Small intestine (tissue), 7 donors: ENCODE results near the gene RELL2. TPM values are rescaled to one million over a fixed set of nuclear protein-coding genes. Genes with fewer than 3 reads are reported as not detected.
A peak's percentile ranks its signal among the peaks of the same experiment; 100 is the strongest.

Experiments
- DNase-seq, 2 donors: peaks; one replicate each; pipeline versions ENCODE4 v3.0.0 to v3.0.0-alpha.2; 2013
- FAIRE-seq: peaks from 2 replicates; lab custom pipeline; 2012; peaks lifted over from hg19 to GRCh38; lab: Jason Lieb, UNC
- H3K27ac ChIP-seq, 3 donors: one replicate each; pipeline ENCODE4 v1.5.1; 2013; ENCODE audit warnings: low read length in 2 of 3, mild to moderate bottlenecking in 2 of 3, control low read depth in 1 of 3, inconsistent platforms in 1 of 3, low read depth in 1 of 3, moderate library complexity in 1 of 3
- H3K27me3 ChIP-seq, 3 donors: one replicate each; pipeline ENCODE4 v1.6.1; 2013; ENCODE audit warnings: low read length in 3 of 3, inconsistent platforms in 1 of 3; ENCODE audit not compliant: control insufficient read depth in 3 of 3, insufficient read depth in 3 of 3
- H3K36me3 ChIP-seq, 3 donors: one replicate each; pipeline ENCODE4 v1.6.1; 2013; ENCODE audit warnings: low read length in 3 of 3, inconsistent platforms in 1 of 3, low read depth in 1 of 3, mild to moderate bottlenecking in 1 of 3, moderate library complexity in 1 of 3; ENCODE audit not compliant: control insufficient read depth in 3 of 3, insufficient read depth in 2 of 3
- H3K4me1 ChIP-seq, 3 donors: one replicate each; pipeline ENCODE4 v1.6.1; 2013; ENCODE audit warnings: low read length in 2 of 3, inconsistent platforms in 1 of 3, low read depth in 1 of 3, mild to moderate bottlenecking in 1 of 3, moderate library complexity in 1 of 3; ENCODE audit not compliant: control insufficient read depth in 3 of 3, insufficient read depth in 2 of 3
- H3K4me3 ChIP-seq, 3 donors: one replicate each; pipeline ENCODE4 v1.5.1; 2013; ENCODE audit warnings: low read length in 3 of 3, control low read depth in 1 of 3, inconsistent platforms in 1 of 3, low read depth in 1 of 3, mild to moderate bottlenecking in 1 of 3, moderate library complexity in 1 of 3
- H3K9me3 ChIP-seq, 2 donors: one replicate each; pipeline ENCODE4 v1.6.1; 2013; ENCODE audit warnings: low read depth in 1 of 2, low read length in 1 of 2; ENCODE audit not compliant: control insufficient read depth in 2 of 2, insufficient read depth in 1 of 2
- WGBS, 3 donors: extraction: QIAGEN DNeasy Blood & Tissue Kit; methylation state at CpG; one replicate each; pipeline ENCODE4 v1.1.7; 2013; 5-methylcytosine and 5-hydroxymethylcytosine counted together
- polyA plus RNA-seq, 4 donors: library from polyadenylated mRNA; stranded (reverse) in 3 of 4; unstranded in 1 of 4; fragments of 200-250 nt in 3 of 4; fragments of 120-200 nt in 1 of 4; gene quantifications; one replicate each; pipeline versions ENCODE4 v1.2.1 to v1.2.3, GENCODE V29; 2013
- donor health status: healthy with polysubstance abuse.
- donor health status: control.
- donor health status: control.
- donor health status: Bipolar disorder and iron deficiency.
- donor health status: healthy.

RELL2 gene
- polyA plus RNA-seq, 4 donors = 1.9 to 5.4 (median 3.8) TPM

DNA sequence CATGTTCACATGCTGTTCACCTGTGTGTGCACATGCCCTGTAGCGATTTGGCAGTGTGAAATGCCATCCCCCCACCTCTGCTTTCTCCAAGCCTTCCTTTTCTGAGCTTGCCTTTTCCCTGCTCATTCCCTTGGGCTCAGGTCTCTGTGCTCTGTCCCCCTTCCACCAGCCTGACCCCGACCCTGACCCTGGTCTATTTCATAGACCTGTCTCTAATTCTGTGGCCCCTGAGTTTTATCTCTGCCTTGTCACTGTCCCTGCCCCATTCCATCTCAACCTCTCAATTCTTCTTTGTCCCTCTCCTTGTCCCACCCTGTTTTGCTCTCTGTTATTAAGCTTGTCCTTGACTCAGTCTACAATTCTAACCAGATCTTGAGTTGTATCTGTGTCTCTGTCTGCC lies 44.5 kb downstream of the RELL2 start:
- FAIRE-seq = no peak
- H3K27ac ChIP-seq = peak overlapping the region; percentile 27 to 93 (median 65)
- no peaks in the 10 kb centered on the region for H3K9me3 ChIP-seq
- peaks cover 4 to 27% (median 7%) of the 10 kb centered on the region in 3 donors for H3K4me1 ChIP-seq
- H3K4me3 ChIP-seq = peak overlapping the region in 2 of 3 donors; percentile 32 to 33
- no peak for DNase-seq
- no peaks in the 10 kb centered on the region for H3K27me3 ChIP-seq
- 54 to 73% (median 69%) methylated on average over 2 of the region's 2 CpGs for WGBS, 3 donors
- H3K36me3 ChIP-seq = peaks cover 0 to 23% (median 2%) of the 10 kb centered on the region in 3 donors

DNA sequence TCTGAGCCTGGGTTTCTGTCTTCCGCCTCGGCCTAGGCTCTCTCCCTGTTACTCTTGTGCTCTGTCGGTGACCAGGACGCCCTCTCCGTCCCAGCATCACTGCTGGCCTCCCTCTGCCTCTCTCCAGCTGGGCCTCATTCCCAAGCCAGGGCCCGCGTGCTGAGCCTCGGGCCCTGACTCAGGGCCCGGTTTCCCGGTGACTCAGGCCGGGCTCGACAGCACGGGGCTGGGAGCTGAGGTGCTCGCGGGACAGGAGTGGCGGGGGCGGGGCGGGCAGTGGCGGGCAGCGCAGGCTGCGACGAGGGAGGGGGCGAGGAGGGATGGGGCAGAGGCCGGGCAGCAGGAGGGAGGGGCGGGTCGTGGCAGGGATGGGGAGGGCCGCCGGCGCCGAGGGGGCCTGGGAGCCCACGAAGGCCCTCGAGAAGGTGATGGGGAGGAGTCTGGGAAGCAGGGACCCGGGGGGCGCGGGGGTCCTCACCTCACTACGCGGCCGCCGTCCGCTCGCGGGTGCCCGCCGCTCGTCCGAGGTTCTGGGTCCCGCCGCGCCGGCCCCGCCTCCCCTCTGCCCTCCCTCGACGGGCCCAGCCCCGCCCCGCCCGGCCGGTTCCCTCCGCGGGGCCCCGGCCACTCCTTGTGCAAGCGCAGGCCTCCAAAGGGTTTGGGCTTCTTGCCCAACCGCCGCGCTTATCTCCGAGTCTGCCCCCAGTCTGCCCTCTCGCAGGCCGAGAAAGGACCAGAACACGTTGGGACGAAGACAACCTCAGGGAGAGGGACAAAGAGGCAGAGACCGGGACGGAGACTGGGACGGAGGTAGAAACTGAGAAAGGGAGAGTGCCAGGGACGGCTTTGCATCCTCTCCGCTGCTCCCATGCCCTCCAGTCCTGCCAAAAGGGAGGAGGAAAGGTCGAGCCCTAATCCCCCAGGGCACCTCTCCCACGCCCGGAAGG lies 45.2 kb downstream of the RELL2 start, which contains the start of gene ARAP3:
Gene ARAP3, minus strand, starts transcription at position 536 of the 947 bp plus-strand sequence. CDS start 1,744 bp downstream, outside the sequence.
- Histone ChIP-seq H3K4me1 (peaks cover 4 to 27% (median 7%) of the 10 kb centered on the region in 3 donors), H3K27me3 (no peaks in the 10 kb centered on the region), H3K9me3 (no peaks in the 10 kb centered on the region), H3K36me3 (peaks cover 0 to 23% (median 2%) of the 10 kb centered on the region in 3 donors), H3K4me3 (peak within 1 kb of the TSS; percentile 32 to 37 (median 33)), H3K27ac (peak within 1 kb of the TSS; percentile 27 to 93 (median 70))
- 4 to 8% (median 5%) methylated on average over 59 to 77 of the region's 77 CpGs for WGBS, 3 donors
- DNase-seq (peak; percentile 75 to 92), FAIRE-seq (no peak)

DNA sequence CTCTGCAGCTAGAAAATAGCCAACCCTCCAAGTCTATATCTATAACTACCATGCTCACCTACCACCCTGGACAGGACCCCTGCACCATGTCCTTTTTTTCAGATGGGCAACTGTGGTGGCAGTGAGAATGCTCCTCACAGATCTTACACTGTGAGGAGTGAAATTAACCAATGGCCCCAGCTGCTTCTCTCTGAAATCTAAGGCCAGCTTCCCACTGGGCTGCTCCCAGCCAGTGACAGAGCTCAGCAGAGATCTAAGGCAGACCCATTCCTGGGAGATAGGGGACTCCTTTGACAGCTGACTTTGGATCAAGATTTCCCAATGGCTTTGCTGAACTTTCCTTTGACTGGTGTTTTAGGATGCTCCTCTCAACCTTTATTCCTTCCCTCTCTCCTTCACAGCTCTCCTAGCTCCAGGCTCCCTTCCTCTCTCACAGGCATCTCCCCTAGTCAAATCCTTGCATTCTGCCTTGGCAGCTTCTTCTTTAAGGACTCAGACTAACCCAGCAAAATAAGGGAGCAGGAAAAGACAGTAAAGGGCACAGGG lies 46.9 kb downstream of the RELL2 start:
- no peak for FAIRE-seq
- H3K4me3 ChIP-seq = no peak overlapping the region
- peaks cover 4 to 27% (median 7%) of the 10 kb centered on the region in 3 donors for H3K4me1 ChIP-seq
- H3K36me3 ChIP-seq = peaks cover 0 to 16% (median 0%) of the 10 kb centered on the region in 3 donors
- H3K9me3 ChIP-seq = no peaks in the 10 kb centered on the region
- no peaks in the 10 kb centered on the region for H3K27me3 ChIP-seq
- no peak for DNase-seq
- H3K27ac ChIP-seq = no peak overlapping the region

DNA sequence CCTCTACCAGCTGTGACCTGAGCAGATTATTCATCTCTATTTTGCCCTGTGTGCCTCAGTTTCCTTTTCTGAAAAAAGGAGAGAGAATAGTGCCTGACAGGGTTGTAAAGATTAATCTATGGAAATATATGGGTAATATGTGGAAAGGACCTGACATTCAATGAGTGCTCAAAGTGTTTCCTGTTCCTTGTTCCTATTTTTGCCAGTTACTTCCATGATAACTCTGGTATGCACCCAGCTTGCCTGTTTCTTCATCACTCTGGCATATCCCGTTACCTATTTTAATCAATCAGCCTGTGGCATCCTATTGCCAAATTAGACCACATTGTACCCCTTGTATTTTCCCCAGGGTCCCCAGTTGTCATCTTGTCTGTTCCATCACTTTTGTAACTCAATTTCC lies 48.8 kb downstream of the RELL2 start:
- WGBS, 3 donors = 78 to 95% (median 92%) methylated on average over 1 of the region's 1 CpG
- DNase-seq (no peak), FAIRE-seq (no peak)
- Histone ChIP-seq H3K27me3 (peaks cover 0 to 11% (median 0%) of the 10 kb centered on the region in 3 donors), H3K9me3 (no peaks in the 10 kb centered on the region), H3K27ac (no peak overlapping the region), H3K36me3 (peaks cover 0 to 2% (median 0%) of the 10 kb centered on the region in 3 donors), H3K4me1 (peaks cover 4 to 18% (median 7%) of the 10 kb centered on the region in 3 donors), H3K4me3 (no peak overlapping the region)

DNA sequence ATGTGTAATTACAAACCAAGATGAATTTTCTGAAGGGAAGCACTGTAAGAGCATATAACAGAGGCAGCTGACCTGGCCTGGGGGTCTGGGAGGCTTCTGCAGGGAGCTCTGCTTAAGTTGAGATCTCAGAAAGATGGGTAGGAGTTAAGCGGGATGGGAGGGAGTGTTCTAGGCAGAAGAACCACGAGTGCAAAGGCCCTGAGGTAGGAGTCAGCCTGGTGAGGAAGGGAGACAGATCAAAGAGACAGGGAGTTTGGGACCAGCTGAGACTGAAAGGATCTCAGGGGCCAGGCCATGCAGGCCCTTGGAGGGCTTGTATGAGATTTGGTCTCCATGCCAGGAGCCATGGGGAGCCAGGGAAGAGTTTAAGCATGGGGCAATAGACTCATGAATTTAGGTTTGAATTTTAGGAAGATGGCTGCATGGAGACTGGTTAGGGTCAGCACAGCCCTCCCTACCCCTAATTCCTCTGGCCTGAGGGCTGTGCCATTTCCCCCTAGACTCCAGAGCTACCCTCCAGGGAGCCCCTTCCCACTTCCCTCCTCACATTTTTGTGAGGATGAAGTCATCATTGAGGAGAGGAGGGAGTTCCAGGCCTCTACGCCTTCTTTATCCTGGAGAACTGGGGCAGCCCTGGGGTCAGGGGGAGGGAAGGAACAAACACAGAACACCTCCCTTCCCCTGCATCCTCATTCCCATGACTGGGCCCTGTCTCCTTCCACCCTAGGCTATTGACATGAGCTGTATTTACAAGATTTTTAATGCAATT lies 50.0 kb downstream of the RELL2 start:
- Histone ChIP-seq H3K9me3 (no peaks in the 10 kb centered on the region), H3K27me3 (peaks cover 0 to 17% (median 0%) of the 10 kb centered on the region in 3 donors), H3K36me3 (no peaks in the 10 kb centered on the region), H3K4me3 (no peak overlapping the region), H3K27ac (no peak overlapping the region), H3K4me1 (peaks cover 0 to 7% (median 7%) of the 10 kb centered on the region in 3 donors)
- DNase-seq (no peak), FAIRE-seq (no peak)
- WGBS, 3 donors = 80 to 84% (median 81%) methylated on average over 3 of the region's 3 CpGs

Other genes starting within 250 kb of the RELL2 start
- under 1 TPM in 2 of 4 donors, not detected in 2; 0.75 to 0.77 TPM for gene PCDHGB4, start 249.3 kb upstream of the RELL2 start, polyA plus RNA-seq
- under 1 TPM in 2 of 4 donors, not detected in 2; 0.10 to 0.15 TPM for gene PCDHGA8, start 244.4 kb upstream of the RELL2 start, polyA plus RNA-seq
- gene PCDHGB5, start 239.1 kb upstream of the RELL2 start, polyA plus RNA-seq = 1 to 10 TPM in 2 of 4 donors, under 1 TPM in 1, not detected in 1; 0.27 to 1.6 (median 1.2) TPM
- gene PCDHGA9, start 234.2 kb upstream of the RELL2 start, polyA plus RNA-seq = 1 to 10 TPM in 1 of 4 donors, under 1 TPM in 1, not detected in 2; 0.75 to 1.0 TPM
- 1 to 10 TPM in 2 of 4 donors, not detected in 2; 1.3 to 1.4 TPM for gene PCDHGB6, start 229.0 kb upstream of the RELL2 start, polyA plus RNA-seq
- gene PCDHGA10, start 224.0 kb upstream of the RELL2 start, polyA plus RNA-seq = 1 to 10 TPM in 2 of 4 donors, under 1 TPM in 1, not detected in 1; 0.27 to 2.2 (median 1.2) TPM
- 1 to 10 TPM in 2 of 4 donors, not detected in 2; 1.8 to 2.8 TPM for gene PCDHGB7, start 219.3 kb upstream of the RELL2 start, polyA plus RNA-seq
- gene PCDHGA11, start 215.9 kb upstream of the RELL2 start, polyA plus RNA-seq = 1 to 10 TPM in 1 of 4 donors, under 1 TPM in 1, not detected in 2; 0.81 to 1.0 TPM
- gene PCDHGA12, start 206.5 kb upstream of the RELL2 start, polyA plus RNA-seq = 1 to 10 TPM in 1 of 4 donors, under 1 TPM in 2, not detected in 1; 0.41 to 1.5 (median 0.54) TPM
- 10 to 100 TPM in 2 of 4 donors, 1 to 10 TPM in 2; 2.5 to 33.3 (median 8.9) TPM for gene PCDHGC3, start 161.0 kb upstream of the RELL2 start, polyA plus RNA-seq
- gene PCDHGC4, start 152.0 kb upstream of the RELL2 start, polyA plus RNA-seq = under 1 TPM in 2 of 4 donors, not detected in 2; 0.34 TPM
- gene PCDHGC5, start 147.9 kb upstream of the RELL2 start, polyA plus RNA-seq = under 1 TPM in 2 of 4 donors, not detected in 2; 0.07 to 0.18 TPM
- 10 to 100 TPM; 58.4 to 97.3 (median 90.6) TPM for gene DIAPH1, start 18.0 kb upstream of the RELL2 start, polyA plus RNA-seq
- 10 to 100 TPM; 39.0 to 65.0 (median 49.6) TPM for gene HDAC3, start 148 bp upstream of the RELL2 start, polyA plus RNA-seq
- gene FCHSD1, start 14.4 kb downstream of the RELL2 start, polyA plus RNA-seq = 10 to 100 TPM in 3 of 4 donors, 1 to 10 TPM in 1; 8.3 to 22.0 (median 13.6) TPM
- 10 to 100 TPM in 1 of 4 donors, 1 to 10 TPM in 2, under 1 TPM in 1; 0.45 to 14.2 (median 4.6) TPM for gene ARAP3, start 45.2 kb downstream of the RELL2 start, polyA plus RNA-seq
- 10 to 100 TPM; 15.7 to 43.9 (median 24.8) TPM for gene PCDH1, start 241.4 kb downstream of the RELL2 start, polyA plus RNA-seq